GM21390 (cell line): ENCODE data around the gene DHX9.

ENCODE experiments used
- ATAC-seq: cut with Tn5 transposase; IDR thresholded peaks from one replicate; pipeline ENCODE4 v1.9.1; 2021; ENCODE audit not compliant: unreplicated experiment

Gene DHX9

DNA sequence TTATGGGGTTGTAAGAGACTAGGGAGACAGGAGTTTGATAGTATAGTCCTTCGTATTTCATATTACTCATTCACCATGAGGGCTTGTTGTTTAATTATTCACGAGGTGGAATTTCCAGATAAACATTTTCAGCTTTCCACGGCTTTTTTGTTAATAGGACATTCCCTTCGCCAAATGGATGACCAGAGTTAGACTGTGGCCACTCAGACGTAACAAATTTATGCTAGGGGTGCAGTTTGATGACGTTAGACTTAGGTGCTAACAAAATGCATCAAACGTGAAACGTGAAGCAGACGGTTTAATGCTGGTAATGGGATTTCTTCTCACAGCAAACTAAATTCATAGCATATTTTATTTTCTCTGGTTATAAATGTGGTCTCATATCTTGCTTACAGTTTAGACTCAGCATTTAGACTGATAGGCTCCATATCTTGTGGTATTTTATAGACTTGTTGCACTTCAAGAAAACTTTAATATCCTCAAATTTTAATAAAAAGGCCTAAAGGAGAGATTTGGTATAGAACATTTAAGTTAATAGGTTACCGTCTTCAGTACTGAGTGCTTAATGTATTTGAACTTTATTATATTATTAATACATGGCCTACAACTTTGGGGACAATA, 2.3 kb downstream of the DHX9 start:
- ATAC-seq: no peak

DNA sequence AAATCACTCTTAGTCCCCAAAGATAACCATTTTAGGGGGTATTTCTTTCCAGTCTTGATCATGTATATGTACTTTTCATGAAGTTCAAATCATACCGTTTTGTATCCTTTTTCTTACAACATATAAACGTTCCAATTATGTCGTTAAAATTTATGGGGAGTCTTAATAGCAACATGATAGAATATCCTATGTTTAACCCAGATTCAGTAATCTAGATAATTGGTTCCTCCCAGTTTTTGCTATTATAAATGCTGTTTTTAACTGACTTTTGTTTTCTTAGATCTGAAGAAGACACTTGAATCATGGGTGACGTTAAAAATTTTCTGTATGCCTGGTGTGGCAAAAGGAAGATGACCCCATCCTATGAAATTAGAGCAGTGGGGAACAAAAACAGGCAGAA, 3.1 kb downstream of the DHX9 start:
- no peak for ATAC-seq

DNA sequence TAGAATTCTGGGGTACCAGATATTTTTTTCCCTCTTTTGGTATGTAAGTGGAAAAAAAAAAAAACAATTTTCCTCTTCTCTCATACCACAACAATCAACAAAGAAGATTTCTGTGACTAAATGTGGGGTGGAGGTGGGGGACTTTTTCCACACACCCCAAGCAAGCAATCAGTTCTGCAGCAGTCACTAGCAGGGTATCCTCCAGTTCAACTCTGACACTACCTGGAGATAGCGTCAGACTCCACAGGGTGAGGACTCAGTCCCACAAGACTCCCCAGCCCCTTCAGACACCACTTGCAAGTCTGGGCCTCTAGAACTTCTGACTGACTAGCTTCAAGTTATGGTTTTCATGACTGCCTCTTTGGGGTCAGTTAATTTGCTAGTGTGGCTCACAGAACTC, 6.2 kb downstream of the DHX9 start:
- no peak for ATAC-seq

DNA sequence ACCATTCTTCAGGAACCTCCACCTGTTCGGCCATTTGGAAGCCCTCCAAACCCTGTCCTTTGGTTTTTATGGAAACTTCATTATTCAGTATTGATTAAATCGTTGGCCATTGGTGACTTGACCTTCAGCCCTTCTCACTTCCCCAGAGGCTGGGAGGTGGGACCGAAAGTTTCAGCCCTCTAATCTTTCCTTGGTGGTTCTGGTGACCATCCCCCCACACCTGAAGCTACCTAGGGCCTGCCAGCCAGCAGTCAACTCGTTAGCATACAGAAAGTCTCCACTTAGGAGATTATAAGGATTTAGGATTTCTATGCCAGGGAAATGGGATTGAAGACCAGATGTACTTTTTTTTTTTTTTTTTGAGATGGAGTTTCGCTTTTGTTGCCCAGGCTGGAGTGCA, 6.7 kb downstream of the DHX9 start:
- ATAC-seq: no peak

DNA sequence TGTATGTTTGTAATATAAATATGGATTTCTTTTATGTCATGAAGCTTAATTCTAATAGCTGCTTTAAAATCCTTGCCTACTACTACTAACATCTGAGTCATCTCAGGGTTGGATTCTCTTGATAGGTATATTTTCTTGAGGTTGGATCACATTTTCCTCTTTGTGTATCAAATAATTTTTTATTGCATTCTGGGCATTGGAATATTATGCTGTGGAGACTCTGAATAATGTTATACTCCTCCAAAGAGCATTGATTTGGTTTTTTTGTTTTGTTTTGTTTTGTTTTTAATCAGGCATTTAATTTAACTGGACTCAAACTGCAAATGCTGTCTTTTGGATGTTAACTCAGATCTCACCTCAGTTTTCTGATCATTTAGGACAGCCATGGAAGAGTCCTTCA, 8.0 kb downstream of the DHX9 start:
- no peak for ATAC-seq

DNA sequence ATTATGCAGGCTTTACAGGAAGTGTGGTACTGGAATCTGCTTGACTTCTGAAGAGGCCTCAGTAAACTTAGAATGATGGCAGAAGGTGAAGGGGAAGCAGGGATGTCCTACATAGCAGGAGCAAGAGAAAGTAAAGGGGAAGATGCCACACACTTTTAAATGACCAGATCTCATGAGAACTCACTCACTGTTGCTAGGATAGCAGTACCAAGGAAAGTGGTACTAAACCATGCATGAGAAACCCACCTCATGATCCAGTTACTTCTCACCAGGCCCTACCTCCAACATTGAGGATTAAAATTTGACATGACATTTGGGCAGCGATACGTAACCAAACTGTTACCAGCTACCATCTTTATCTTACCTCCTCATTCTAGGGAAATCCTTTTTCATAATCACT, 9.6 kb downstream of the DHX9 start:
- no peak for ATAC-seq

DNA sequence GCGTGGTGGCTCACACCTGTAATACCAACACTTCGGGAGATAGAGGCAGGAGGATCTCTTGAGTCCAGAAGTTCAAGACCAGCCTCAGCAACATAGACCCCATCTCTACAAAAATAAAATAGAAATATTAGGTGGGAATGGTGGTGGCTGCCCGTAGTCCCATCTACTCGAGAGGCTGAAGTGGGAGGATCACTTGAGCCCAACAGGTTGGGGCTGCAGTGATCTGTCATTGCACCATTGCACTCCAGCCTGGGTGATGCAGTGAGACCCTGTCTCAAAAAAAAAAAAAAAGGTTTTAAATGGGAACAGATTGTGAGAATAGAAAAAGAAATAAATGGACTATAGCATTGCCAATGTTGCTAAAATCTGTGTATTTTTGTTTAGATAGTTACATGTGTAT, 11.2 kb downstream of the DHX9 start:
- no peak for ATAC-seq

DNA sequence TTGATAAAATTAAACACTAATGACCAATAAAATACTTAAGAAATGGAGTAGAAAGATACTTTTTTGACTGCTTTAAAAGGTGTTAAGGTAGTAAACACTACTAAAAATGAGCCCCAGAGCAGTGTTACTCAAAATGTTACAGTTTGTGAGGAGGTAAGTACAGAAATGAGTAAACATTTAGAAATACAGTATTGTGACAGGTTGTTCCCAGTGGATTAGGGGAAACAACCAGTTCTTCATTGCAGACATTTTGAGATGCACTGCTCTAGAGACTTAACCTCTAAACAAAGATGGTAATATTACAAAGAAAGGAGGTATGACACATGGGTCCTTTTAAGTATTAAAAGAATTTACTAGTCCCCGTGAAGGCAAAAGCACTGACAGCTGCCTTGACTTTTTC, 12.7 kb downstream of the DHX9 start:
- ATAC-seq: no peak

DNA sequence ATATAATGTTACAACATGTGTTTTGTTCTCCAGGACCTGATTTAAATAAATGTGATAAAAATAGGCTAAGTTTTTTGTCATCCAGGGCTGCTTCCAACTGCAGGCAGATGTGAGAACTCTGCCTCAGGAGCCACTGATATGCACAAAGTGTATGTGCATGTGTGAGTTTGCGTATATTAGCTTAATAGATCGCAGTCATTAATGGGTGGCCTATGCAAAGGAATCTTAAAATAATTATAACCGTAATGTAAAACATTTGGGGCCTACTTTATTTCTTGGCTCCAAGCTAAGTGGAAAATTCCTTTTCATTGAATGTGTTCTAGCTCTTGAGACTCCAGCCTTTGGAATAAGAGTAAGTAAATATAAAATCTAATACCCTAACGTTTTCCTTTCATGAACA, 16.8 kb downstream of the DHX9 start:
- ATAC-seq: no peak

DNA sequence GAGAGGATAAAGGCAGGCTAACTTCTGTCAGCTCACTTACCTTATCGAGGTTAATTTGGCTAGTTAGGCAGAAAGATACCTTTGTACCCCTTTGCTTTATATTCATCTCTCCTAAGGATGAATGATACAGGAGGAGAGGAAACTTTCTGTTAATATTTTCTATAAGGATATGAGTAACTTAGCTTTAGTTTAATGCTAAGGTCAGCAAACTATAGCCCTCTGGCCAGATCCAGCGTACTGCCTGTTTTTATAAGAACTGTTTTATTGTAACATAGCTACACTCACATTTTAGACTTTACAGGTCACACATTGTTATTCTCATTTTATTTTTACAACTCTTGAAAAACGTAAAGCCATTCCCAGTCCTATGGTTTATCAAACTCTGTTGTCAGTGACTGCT, 18.1 kb downstream of the DHX9 start:
- ATAC-seq: no peak

DNA sequence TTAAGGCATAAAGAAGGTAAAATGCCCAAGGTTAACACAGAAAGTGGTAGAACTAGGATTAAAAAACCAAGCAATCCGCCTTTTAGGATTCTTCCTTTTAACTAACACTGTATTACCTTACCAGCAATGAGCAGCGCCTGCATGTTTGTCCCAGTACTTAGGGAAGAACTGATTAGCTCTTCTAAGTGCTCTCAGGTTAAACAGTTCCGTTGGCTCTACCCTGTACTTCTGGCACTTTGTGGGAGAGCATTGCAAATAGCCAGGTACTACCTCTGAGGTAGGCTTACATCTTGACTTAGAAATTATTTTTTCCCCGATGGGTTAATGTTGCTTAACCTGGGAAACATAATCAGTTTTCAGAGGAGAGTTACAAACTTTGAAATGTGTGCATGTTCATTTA, 21.5 kb downstream of the DHX9 start:
- ATAC-seq: no peak

DNA sequence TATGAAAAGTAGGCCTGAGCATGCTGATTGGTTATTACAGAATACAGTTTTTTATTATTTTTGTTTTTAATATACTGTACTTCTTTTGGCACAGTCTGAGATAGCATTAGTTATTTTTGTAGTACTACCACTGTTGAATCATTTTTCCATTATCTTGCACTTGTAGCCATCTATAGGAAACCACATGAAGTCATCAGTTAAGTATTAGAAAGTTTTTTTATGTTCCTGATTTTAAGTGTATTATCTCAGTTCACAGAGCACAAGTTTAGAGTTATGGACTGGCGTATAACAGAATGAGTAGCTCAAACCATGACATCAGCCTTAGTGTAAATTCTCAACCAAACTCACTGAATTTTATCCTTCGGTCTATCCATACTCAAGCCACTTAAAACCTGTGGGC, 22.8 kb downstream of the DHX9 start:
- ATAC-seq: no peak

DNA sequence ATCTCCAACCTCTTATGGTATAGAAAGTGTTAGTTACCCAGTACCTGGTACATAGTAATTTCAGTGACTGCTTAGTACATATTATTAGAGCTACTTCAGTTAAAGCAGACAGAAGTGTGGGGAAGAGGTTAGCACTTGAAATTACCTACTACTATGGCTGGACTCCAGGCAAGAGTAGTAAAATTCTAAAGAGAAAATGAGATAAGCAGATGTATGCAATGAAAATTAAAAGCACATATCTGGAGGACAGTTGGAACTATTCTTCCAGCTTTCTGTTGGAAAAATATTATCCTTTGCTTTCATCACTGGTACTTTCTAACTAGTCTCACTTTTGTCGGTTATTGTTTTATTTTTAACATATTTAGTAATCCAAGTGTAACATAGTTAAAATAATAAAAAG, 23.7 kb downstream of the DHX9 start:
- no peak for ATAC-seq

DNA sequence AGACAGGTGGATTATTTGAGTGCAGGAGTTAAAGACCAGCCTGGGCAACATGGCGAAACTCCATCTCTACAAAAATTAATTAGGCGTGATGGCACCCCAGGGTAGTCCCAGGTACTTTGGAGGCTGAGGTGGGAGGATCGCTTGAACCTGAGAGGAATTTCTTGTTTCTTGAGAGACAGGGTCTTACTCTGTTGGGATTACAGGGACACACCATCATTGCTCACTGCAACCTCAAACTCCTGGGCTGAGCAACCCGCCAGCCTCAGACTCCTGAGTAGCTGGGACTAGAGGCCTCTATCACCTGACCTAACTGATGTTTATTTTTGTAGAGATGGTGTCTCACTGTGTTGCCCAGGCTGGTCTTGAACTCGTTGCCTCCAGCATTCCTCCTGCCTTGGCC, 24.8 kb downstream of the DHX9 start:
- ATAC-seq: no peak

DNA sequence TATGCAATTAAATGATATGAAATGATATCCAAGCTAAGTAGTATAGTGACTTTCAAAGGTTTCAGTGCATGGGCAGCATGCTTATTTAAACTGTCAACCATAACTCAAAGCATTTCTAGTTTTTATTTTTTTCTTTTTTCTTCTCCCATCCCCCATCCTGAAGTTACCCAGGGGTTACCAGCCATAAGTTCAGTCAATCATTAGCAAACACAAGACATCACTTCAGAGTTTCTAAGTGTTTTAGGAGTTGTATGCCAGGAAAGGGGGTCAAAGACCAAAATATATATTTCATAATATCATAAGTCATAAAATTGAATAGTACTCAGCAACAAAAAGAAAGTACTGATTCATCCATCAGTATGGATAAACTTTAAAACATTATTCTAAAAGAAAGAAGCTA, 28.7 kb downstream of the DHX9 start:
- ATAC-seq: no peak

DNA sequence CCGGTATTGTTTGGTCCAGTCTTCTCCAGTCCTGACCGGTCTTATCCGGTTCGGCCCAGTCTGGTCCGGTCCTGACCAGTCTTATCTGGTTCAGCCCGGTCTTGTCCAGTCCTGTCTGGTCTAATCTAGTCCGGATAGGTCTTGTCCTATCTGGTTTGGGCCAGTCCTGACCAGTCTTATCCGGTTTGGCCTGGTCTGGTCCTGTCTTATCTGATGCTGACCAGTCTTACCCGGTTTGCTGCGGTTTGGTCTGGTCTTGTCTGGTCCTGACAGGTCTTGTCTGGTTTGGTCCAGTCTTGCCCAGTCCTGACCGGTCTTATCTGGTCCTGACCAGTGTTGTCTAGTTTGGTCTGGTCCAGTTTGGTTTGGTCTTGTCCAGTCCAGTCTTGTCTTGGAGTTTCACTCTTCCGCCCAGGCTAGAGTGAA, 30.1 kb downstream of the DHX9 start:
- ATAC-seq: no peak

DNA sequence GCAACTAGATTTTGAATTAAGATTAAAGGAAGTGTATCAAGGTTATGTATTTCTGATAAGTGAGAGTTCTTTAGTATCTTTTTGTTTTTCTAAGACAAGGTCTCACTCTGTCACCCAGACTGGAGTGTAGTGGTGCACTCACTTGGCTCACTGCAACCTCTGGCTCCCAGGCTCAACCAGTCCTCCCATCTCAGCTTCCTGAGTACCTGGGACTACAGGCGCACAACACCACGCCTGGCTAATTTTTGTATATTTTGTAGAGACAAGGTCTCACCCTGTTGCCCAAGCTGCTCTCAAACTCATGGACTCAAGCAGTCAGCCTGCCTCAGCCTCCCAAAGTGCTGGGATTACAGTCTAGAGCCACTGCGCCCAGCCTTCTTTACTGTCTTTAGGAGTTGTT, 33.7 kb downstream of the DHX9 start:
- ATAC-seq: no peak

DNA sequence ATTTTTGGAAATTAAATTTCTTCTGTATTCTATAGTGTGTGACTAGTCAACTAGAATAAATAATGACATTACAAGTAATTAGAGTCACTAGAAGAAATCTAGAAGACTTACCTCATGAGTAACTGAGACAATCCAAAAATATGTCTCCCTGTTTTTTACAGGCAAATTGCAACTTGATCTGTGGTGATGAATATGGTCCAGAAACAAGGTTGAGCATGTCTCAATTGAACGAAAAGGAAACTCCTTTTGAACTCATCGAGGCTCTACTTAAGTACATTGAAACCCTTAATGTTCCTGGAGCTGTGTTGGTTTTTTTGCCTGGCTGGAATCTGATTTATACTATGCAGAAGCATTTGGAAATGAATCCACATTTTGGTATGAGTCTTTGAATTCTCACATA, 36.7 kb downstream of the DHX9 start:
- ATAC-seq: no peak

DNA sequence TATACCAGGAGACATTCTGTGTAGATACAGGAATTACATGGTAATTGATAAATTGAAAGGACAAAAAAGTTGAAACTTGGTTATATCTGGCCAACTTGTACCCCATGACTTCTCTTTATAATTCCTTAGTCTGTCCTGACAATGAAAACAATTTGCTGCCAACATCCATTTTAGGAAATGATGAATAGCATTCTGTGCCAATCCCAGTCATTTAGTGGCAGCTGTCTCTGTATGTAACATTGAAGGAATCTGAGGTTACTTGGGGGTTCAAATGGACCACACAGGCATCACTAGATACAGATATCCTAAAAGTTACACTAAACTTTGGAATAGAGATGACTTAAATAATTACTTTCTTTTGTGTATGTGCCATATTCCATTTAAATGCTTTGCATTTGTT, 38.2 kb downstream of the DHX9 start:
- no peak for ATAC-seq

DNA sequence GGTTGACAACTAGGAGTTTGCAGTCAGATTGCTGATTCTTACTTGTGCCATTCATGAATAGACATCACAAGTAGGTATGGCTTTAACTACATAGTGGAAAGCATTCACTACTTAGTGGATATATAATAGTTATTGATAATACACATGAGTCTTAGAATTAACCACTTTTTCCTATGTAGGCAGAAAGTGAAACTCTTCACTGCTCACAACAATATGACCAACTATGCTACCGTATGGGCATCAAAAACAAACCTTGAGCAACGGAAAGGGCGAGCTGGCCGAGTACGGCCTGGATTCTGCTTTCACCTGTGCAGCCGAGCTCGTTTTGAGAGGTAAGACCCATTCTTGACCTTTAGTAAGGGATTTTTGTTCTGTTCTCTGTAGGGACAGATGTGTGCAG, 38.7 kb downstream of the DHX9 start:
- no peak for ATAC-seq

DNA sequence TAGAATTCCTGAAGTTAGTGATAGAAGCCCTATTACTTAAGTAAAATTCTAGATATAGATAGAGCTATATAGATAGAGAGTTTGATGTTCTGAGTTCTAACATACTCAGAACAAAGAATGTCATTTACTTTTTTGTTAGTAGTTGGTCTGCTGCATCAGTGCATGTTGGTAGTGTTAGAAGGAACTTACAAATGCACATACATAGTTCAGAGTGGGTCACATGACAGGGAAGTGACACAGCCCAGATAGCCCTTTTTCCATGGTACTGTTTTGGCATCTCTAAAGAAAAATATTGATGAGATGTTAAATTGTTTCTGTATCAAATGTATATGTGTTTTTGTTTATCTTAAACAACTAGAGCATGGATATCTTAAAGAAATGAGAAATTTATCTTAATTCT, 45.7 kb downstream of the DHX9 start:
- no peak for ATAC-seq

DNA sequence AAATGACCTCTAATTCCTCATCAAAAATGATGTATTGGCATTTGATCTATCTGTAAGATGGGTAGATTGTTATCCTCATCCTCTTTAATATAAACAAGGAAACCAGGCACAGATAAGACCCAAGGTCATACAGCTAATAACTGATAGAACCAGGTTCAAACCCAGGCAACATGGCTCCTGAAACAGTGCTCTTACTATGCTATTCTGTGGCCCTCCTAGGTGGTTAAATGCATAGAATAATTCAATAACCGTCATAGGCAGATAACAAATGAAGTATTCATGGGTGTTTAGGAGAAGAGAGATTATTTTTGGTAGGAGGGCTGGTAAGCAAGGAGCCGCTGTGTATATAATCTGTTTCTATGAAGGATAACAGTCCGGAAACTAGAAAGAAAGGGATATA, 46.4 kb downstream of the DHX9 start:
- no peak for ATAC-seq

DNA sequence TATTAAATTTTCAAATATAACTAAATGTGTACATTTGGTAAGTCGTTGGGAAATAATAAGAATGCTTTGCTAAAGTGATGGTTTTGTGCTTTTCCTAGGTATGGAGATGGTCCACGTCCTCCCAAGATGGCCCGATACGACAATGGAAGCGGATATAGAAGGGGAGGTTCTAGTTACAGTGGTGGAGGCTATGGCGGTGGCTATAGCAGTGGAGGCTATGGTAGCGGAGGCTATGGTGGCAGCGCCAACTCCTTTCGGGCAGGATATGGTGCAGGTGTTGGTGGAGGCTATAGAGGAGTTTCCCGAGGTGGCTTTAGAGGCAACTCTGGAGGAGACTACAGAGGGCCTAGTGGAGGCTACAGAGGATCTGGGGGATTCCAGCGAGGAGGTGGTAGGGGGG, 47.8 kb downstream of the DHX9 start:
- no peak for ATAC-seq
